ENCODE results near the gene ZBTB39. TPM values are rescaled to one million over a fixed set of nuclear protein-coding genes. Genes with fewer than 3 reads are reported as not detected.
"Not testable (repeated sequence)": the region's sequence is repeated elsewhere in the genome, so short reads cannot be mapped to it uniquely, and the experiment has no call there.

ZBTB39 gene
- polyA plus RNA-seq, 1 of the 3 experiments (the other 2 are of a cell fraction) = 3.7 TPM

GRCh38 chr12:56983386-56983785 is 23.0 kb downstream of the ZBTB39 start:
- Histone ChIP-seq H3K36me3 (replicated peaks in 1 of 2; ENCODE audit: control insufficient read depth in 1 of 2, insufficient read depth in 2 of 2, low read length in 1 of 2) (no peaks in the 10 kb centered on the region), H4K20me1 (ENCODE audit: insufficient read depth) (no peaks in the 10 kb centered on the region), H3F3A (replicated peaks; ENCODE audit: insufficient read depth) (no peaks in the 10 kb centered on the region), H3K79me2 (ENCODE audit: insufficient read depth) (no peaks in the 10 kb centered on the region), H3K9me2 (no peaks in the 10 kb centered on the region), H3K9ac (no peak overlapping the region), H3K9me3 (no peaks in the 10 kb centered on the region), H3K27ac (ENCODE audit: low read depth in 2 of 2, low read length in 1 of 2) (no peak overlapping the region), H3K27me3 (ENCODE audit: insufficient read depth) (no peaks in the 10 kb centered on the region), H2AFZ (ENCODE audit: low read depth) (no peak overlapping the region), H3K4me3 (ENCODE audit: low read depth in 2 of 2, low read length in 1 of 2) (no peak overlapping the region), H3K4me1 (ENCODE audit: control insufficient read depth in 1 of 2, insufficient read depth in 2 of 2, low read depth in 1 of 2, low read length in 1 of 2) (peaks cover 0 to 2% of the 10 kb centered on the region in 2 experiments; a peak in 1 of 4 replicates), H3K4me2 (no peak overlapping the region)
- POLR2A ChIA-PET = no interaction called here
- CTCF ChIA-PET = no interaction called here
- DNase-seq = no peak
- TF ChIP-seq TCF12 (IDR thresholded peaks at IDR 0.05) = no peak
- no peak for TF ChIP-seq EZH2phosphoT487 (IDR thresholded peaks at IDR 0.05; ENCODE audit: borderline replicate concordance, low read depth)
- TF ChIP-seq JUND (IDR thresholded peaks at IDR 0.05) = no peak
- no peak for TF ChIP-seq TAF1 (IDR thresholded peaks at IDR 0.05; ENCODE audit: borderline replicate concordance, low read depth, low read length)
- no peak for TF ChIP-seq FOSL2 (IDR thresholded peaks at IDR 0.05; ENCODE audit: borderline replicate concordance, low read depth)
- 51% methylated on average over 4 of the region's 4 CpGs for WGBS (ENCODE audit: low lambda C conversion rate)

GRCh38 chr12:56982578-56983236 is 23.6 kb downstream of the ZBTB39 start:
- DNase-seq; H3K4me1 ChIP-seq (ENCODE audit: control insufficient read depth in 1 of 2, insufficient read depth in 2 of 2, low read depth in 1 of 2, low read length in 1 of 2); H3K79me2 ChIP-seq (ENCODE audit: insufficient read depth); POLR2A ChIA-PET; H3K4me3 ChIP-seq (ENCODE audit: low read depth in 2 of 2, low read length in 1 of 2); H3K9ac ChIP-seq; H3K9me3 ChIP-seq; H3K9me2 ChIP-seq; CTCF ChIA-PET; H4K20me1 ChIP-seq (ENCODE audit: insufficient read depth); H3F3A ChIP-seq (replicated peaks; ENCODE audit: insufficient read depth); H2AFZ ChIP-seq (ENCODE audit: low read depth); H3K4me2 ChIP-seq; H3K27me3 ChIP-seq (ENCODE audit: insufficient read depth); H3K27ac ChIP-seq (ENCODE audit: low read depth in 2 of 2, low read length in 1 of 2); H3K36me3 ChIP-seq (replicated peaks in 1 of 2; ENCODE audit: control insufficient read depth in 1 of 2, insufficient read depth in 2 of 2, low read length in 1 of 2): not testable (repeated sequence)
- WGBS (ENCODE audit: low lambda C conversion rate) = 25% methylated on average over 2 of the region's 3 CpGs

- DNase-seq = no peak
- TF ChIP-seq EZH2phosphoT487 (IDR thresholded peaks at IDR 0.05; ENCODE audit: borderline replicate concordance, low read depth) = no peak
- no peak for TF ChIP-seq MAX (IDR thresholded peaks at IDR 0.05; ENCODE audit: low read depth)
- no peak for TF ChIP-seq NFIC (IDR thresholded peaks at IDR 0.05; ENCODE audit: borderline replicate concordance)
- TF ChIP-seq RCOR1 (IDR thresholded peaks at IDR 0.05; ENCODE audit: low read length) = no peak
- TF ChIP-seq RXRA (IDR thresholded peaks at IDR 0.05; ENCODE audit: borderline replicate concordance, low read depth) = no peak
- Histone ChIP-seq H3K9ac (no peak overlapping the region), H3K9me3 (no peaks in the 10 kb centered on the region), H4K20me1 (ENCODE audit: insufficient read depth) (no peaks in the 10 kb centered on the region), H3K27me3 (ENCODE audit: insufficient read depth) (no peaks in the 10 kb centered on the region), H3K4me1 (ENCODE audit: control insufficient read depth in 1 of 2, insufficient read depth in 2 of 2, low read depth in 1 of 2, low read length in 1 of 2) (no peaks in the 10 kb centered on the region; a peak in 1 of 4 replicates), H3F3A (replicated peaks; ENCODE audit: insufficient read depth) (no peaks in the 10 kb centered on the region), H3K9me2 (no peaks in the 10 kb centered on the region), H3K36me3 (replicated peaks in 1 of 2; ENCODE audit: control insufficient read depth in 1 of 2, insufficient read depth in 2 of 2, low read length in 1 of 2) (no peaks in the 10 kb centered on the region), H3K27ac (ENCODE audit: low read depth in 2 of 2, low read length in 1 of 2) (no peak overlapping the region), H3K4me3 (ENCODE audit: low read depth in 2 of 2, low read length in 1 of 2) (no peak overlapping the region), H3K4me2 (no peak overlapping the region), H2AFZ (ENCODE audit: low read depth) (no peak overlapping the region), H3K79me2 (ENCODE audit: insufficient read depth) (no peaks in the 10 kb centered on the region)
- WGBS (ENCODE audit: low lambda C conversion rate) = 57% methylated on average over 1 of the region's 4 CpGs
- ChIA-PET CTCF (interaction anchor here (0.9 kb wide), 1 partner anchor 82 kb away, joined by 3 read pairs; no protein-coding TSS in a partner anchor), POLR2A (no interaction called here)
Measured at GRCh38 chr12:56980941-56981530, 25.3 kb downstream of the ZBTB39 start.

Data from SK-N-SH (cell line).